ENCODE measurements around the gene RASGEF1C. TPM values are rescaled to one million over a fixed set of nuclear protein-coding genes. Genes with fewer than 3 reads are reported as not detected.
A peak's percentile ranks its signal among the peaks of the same experiment; 100 is the strongest.

RASGEF1C gene
- total RNA-seq, 2 experiments from 2014 or later = not detected

DNA sequence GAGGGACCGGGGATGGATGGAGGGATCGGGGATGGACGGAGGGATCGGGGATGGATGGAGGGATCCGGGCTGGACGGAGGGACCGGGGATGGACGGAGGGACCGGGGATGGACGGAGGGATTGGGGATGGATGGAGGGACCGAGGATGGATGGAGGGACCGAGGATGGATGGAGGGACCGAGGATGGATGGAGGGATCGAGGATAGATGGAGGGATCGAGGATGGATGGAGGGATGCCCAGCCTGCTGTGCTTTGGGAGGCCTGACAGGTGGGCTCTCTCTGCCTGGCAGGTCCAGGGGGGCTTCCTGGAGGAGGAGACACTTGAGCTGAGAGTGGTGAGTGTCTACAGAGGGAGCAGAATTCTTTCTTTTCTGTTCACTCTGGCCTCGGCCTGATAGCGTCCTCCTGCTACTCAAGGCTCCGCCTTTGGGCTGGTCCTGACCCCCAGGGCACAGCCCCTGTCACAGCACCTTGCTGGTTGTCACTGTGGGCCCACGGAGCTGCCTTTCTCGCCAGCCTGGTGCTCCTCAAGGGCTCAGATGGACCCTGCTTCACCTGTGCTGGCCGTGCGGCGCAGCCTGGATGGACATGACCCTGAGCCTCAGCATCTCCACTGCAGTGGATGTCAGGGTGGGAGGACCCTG is 95.2 kb downstream of the RASGEF1C start:
- Histone ChIP-seq H3K36me3 (ENCODE audit: insufficient read depth, low read length) (no peaks in the 10 kb centered on the region), H3K27ac (ENCODE audit: low read depth in 1 of 2, low read length in 2 of 2) (no peak overlapping the region), H3K9me3 (ENCODE audit: control insufficient read depth in 1 of 2, insufficient read depth in 1 of 2, low read length in 2 of 2) (peaks cover 0 to 4% of the 10 kb centered on the region in 2 experiments), H3K4me1 (ENCODE audit: insufficient read depth, low read length) (no peaks in the 10 kb centered on the region), H3K27me3 (ENCODE audit: control insufficient read depth in 1 of 2, insufficient read depth in 2 of 2, low read length in 2 of 2) (no peaks in the 10 kb centered on the region), H3K4me3 (ENCODE audit: low read length) (no peak overlapping the region)
- CTCF ChIA-PET = no interaction called here
- H3K9me3 Mint-ChIP-seq = no peaks in the 10 kb centered on the region
- peaks cover 3% of the 10 kb centered on the region for H3K27me3 Mint-ChIP-seq
- H3K27ac Mint-ChIP-seq = no peak overlapping the region
- no peak overlapping the region for H3K4me3 Mint-ChIP-seq
- TF ChIP-seq, protein P1, sequence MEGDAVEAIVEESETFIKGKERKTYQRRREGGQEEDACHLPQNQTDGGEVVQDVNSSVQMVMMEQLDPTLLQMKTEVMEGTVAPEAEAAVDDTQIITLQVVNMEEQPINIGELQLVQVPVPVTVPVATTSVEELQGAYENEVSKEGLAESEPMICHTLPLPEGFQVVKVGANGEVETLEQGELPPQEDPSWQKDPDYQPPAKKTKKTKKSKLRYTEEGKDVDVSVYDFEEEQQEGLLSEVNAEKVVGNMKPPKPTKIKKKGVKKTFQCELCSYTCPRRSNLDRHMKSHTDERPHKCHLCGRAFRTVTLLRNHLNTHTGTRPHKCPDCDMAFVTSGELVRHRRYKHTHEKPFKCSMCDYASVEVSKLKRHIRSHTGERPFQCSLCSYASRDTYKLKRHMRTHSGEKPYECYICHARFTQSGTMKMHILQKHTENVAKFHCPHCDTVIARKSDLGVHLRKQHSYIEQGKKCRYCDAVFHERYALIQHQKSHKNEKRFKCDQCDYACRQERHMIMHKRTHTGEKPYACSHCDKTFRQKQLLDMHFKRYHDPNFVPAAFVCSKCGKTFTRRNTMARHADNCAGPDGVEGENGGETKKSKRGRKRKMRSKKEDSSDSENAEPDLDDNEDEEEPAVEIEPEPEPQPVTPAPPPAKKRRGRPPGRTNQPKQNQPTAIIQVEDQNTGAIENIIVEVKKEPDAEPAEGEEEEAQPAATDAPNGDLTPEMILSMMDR (IDR thresholded peaks at IDR 0.05) = no peak
- no peak for ATAC-seq (ENCODE audit: poor library complexity)
- DNase-seq = peak in 1 of 14 experiments; percentile 25
- intact Hi-C loops (cut with DNase I, micrococcal nuclease) = no loop called here
- POLR2A ChIA-PET = no interaction called here
- no peaks in the 10 kb centered on the region for H3K4me1 Mint-ChIP-seq (ENCODE audit: low read depth)
- no peaks in the 10 kb centered on the region for H3K36me3 Mint-ChIP-seq (ENCODE audit: low read depth)

GRCh38 chr5:180112181-180112861 is 96.7 kb downstream of the RASGEF1C start:
- no peak overlapping the region for H3K4me3 Mint-ChIP-seq
- H3K27ac Mint-ChIP-seq = no peak overlapping the region
- H3K9me3 Mint-ChIP-seq = peaks cover 4% of the 10 kb centered on the region
- H3K27me3 Mint-ChIP-seq = peaks cover 3% of the 10 kb centered on the region
- Histone ChIP-seq H3K4me1 (ENCODE audit: insufficient read depth, low read length) (no peaks in the 10 kb centered on the region), H3K4me3 (ENCODE audit: low read length) (no peak overlapping the region), H3K27ac (ENCODE audit: low read depth in 1 of 2, low read length in 2 of 2) (no peak overlapping the region), H3K9me3 (ENCODE audit: control insufficient read depth in 1 of 2, insufficient read depth in 1 of 2, low read length in 2 of 2) (peaks cover 0 to 19% of the 10 kb centered on the region in 2 experiments), H3K36me3 (ENCODE audit: insufficient read depth, low read length) (no peaks in the 10 kb centered on the region), H3K27me3 (ENCODE audit: control insufficient read depth in 1 of 2, insufficient read depth in 2 of 2, low read length in 2 of 2) (peaks cover 0 to 2% of the 10 kb centered on the region in 2 experiments)
- no peaks in the 10 kb centered on the region for H3K36me3 Mint-ChIP-seq (ENCODE audit: low read depth)
- TF ChIP-seq, protein P1 (IDR thresholded peaks at IDR 0.05) = no peak
- DNase-seq (peak in 2 of 14 experiments; percentile 19 to 27), ATAC-seq (ENCODE audit: poor library complexity) (no peak)
- ChIA-PET POLR2A (no interaction called here), CTCF (no interaction called here)
- no peaks in the 10 kb centered on the region for H3K4me1 Mint-ChIP-seq (ENCODE audit: low read depth)
- intact Hi-C loops (cut with DNase I, micrococcal nuclease) = no loop called here

DNA sequence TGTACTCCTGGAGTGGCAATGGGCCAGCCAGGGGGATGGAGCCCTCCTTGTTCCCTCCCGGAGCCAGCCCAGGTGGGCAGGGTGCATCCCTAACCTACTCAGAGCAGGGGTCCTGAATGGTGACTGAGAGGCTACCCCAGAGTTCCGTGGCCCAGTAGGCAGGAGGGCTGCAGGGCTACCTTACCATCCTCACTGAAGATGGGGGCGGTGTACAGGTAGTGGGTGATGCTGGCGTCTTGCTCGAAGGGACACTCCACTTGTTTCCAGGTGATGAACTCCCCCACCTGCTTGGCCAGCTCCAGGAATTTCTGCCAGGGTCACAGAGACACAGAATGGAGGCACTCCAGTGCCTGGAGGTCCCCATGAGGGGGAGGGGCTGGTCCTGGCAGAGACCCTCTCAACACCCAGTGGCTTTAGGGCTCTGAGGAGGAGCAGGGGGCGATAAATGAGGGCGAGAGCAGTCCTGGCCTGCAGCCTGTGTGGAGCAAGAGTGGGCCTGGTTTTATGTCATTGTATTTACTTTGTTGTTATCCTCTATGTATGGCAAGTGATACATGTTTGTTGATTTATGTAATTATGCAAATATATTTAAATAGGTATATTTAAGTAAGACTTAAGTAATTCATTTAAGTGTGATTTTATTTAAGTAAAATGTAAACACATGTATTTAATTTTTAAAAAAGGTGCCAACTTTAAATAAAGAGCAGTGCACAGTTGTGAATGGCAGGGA is 97.6 kb downstream of the RASGEF1C start:
- Mint-ChIP-seq H3K36me3 (ENCODE audit: low read depth) (no peaks in the 10 kb centered on the region), H3K4me1 (ENCODE audit: low read depth) (no peaks in the 10 kb centered on the region), H3K9me3 (peaks cover 7% of the 10 kb centered on the region), H3K27ac (no peak overlapping the region), H3K4me3 (no peak overlapping the region), H3K27me3 (peaks cover 3% of the 10 kb centered on the region)
- CTCF ChIA-PET = no interaction called here
- Histone ChIP-seq H3K9me3 (ENCODE audit: control insufficient read depth in 1 of 2, insufficient read depth in 1 of 2, low read length in 2 of 2) (peaks cover 0 to 19% of the 10 kb centered on the region in 2 experiments), H3K4me3 (ENCODE audit: low read length) (no peak overlapping the region), H3K36me3 (ENCODE audit: insufficient read depth, low read length) (no peaks in the 10 kb centered on the region), H3K4me1 (ENCODE audit: insufficient read depth, low read length) (no peaks in the 10 kb centered on the region), H3K27ac (ENCODE audit: low read depth in 1 of 2, low read length in 2 of 2) (no peak overlapping the region), H3K27me3 (ENCODE audit: control insufficient read depth in 1 of 2, insufficient read depth in 2 of 2, low read length in 2 of 2) (peaks cover 0 to 2% of the 10 kb centered on the region in 2 experiments)
- POLR2A ChIA-PET = no interaction called here
- no peak for ATAC-seq (ENCODE audit: poor library complexity)
- intact Hi-C loops (cut with DNase I, micrococcal nuclease) = no loop called here
- DNase-seq = peak in 1 of 14 experiments; percentile 26
- TF ChIP-seq, protein P1 (IDR thresholded peaks at IDR 0.05) = no peak
